Kidney capillary endothelial cell (primary cell): ENCODE measurements around the gene KCNK3.
"Not testable (repeated sequence)": the region's sequence is repeated elsewhere in the genome, so short reads cannot be mapped to it uniquely, and the experiment has no call there.

Experiments
- DNase-seq: peaks from one replicate; pipeline ENCODE4 v3.0.0-alpha.2; 2018; ENCODE audit warnings: low spot score

Gene KCNK3

DNA sequence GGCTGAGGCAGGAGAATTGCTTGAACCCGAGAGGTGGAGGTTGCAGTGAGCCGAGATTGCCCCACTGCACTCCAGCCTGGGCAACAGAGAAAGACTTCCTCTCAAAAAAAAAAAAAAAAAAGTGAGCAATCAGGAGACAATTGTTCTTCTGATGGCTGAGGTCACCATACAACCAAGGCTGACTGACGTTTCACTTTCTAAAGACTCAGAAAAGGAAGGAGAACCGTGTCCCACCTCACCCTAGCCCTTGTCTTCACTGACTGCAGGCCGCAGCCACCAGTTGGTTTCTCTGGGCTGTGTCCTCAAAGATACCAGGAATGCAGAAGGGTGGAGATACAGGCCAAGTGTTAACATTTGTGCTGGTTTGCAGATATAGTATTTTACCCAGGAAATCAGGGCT, 63.8 kb downstream of the KCNK3 start:
- peak; percentile 60 for DNase-seq

DNA sequence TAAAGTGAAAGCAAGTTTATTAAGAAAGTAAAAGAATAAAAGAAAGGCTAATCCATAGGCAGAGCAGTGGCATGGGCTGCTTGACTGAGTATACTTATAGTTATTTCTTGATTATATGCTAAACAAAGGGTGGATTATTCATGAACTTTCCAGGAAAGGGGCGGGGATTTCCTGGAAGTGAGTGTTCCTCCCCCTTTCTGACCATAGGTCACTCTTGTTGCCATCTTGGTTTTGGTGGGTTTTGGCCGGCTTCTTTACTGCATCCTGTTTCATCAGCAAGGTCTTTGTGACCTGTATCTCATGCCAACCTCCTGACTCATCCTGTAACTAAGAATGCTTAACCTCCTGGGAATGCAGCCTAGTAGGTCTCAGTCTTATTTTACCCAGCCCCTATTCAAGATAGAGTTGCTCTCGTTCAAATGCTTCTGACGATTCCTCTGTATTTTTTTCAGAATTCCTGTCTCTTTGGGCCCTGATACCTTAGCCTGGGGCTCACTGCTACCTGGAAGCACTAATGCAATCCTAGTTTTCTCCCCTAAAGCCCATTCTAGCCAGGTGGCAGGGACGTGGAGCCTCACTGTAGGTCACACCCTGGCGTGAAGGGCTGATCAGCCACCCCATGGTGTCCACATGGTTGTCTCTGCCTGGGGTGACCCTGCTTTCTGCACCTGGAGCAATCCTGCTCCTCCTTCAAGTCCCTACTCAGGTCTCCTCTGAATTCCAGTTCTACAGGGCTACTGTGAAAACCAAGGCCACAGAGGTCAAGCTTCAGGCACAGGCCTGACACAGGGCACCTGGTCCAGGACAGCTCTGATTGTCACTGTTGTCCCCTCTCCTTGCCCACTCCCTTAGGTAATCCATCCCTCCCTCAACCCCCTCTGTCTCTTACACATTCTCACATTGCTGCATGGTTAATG, 65.6 kb downstream of the KCNK3 start:
- DNase-seq, result peak; percentile 97

DNA sequence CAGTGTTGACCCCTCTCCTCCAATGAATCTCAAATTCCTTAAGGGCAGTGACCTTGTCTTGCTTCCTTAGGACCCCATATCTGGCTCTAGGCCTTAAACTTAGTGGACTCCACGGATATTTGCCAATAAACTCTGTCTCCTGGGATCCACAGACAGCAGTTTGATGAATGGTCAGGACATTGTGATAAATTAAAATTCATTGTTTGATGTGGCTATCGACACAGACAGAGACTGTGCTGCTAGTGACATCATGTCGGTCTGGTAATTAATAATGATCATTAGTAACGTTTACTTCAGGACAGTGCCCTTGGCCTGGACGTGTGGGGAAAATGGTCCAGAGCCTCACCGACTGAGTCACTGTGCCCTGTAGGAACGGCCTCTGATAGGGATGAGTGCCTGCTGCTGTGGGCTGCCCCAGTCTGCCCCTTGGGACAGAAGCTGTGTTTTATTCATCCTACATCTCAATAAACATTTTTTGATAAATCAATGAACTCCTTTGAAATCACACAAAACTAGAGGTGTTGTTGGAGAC, 66.3 kb downstream of the KCNK3 start:
- DNase-seq, result no peak

DNA sequence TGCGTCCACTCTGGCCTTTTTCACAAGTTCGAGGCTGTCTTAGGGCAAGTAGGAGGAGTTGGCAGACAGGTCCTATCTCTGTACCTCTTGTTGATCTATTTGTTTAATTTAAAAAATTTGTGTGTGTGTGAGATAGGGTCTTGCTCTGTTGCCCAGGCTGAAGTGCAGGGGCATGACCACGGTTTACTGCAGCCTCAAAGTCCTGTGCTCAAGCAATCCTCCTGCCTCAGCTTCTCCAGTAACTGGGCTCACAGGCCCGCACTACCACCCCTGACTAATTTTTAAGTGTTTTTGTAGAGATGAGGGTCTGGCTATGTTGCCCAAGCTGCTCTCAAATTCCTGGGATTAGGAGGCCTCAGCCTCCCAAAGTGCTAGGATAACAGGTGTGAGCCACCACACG, 67.3 kb downstream of the KCNK3 start:
- no peak for DNase-seq

DNA sequence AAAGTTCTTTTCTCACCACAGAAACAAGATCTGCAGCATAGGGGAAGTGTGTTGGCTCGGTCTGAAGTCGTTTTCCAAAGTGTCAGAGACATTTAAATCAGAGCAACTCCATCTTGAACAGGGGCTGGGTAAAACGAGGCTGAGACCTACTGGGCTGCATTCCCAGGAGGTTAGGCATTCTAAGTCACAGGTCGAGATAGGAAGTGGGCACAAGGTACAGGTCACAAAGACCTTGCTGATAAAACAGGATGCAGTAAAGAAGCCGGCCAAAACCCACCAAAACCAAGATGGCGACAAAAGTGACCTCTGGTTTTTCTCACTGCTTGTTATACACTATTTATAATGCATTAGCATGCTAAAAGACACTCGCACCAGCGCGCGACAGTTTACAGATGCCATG, 68.5 kb downstream of the KCNK3 start:
- not testable (repeated sequence) for DNase-seq

DNA sequence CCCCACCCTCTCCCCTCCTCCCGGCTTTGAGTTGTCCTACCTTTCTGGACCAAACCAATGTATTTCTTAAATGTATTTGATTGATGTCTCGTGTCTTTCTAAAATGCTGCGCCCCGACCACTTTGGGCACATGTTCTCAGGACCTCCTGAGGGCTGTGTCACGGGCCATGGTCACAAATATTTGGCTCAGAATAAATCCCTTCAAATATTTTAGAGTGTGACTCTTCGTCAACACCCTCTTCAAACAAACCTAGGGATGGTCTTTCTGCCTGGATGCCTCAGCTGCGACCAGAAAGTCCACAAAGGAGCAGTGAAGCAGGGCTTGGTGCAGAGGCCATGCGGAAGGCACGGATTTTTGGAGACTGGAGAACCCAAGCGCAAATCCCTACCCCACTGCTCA, 70.5 kb downstream of the KCNK3 start:
- DNase-seq, result no peak

DNA sequence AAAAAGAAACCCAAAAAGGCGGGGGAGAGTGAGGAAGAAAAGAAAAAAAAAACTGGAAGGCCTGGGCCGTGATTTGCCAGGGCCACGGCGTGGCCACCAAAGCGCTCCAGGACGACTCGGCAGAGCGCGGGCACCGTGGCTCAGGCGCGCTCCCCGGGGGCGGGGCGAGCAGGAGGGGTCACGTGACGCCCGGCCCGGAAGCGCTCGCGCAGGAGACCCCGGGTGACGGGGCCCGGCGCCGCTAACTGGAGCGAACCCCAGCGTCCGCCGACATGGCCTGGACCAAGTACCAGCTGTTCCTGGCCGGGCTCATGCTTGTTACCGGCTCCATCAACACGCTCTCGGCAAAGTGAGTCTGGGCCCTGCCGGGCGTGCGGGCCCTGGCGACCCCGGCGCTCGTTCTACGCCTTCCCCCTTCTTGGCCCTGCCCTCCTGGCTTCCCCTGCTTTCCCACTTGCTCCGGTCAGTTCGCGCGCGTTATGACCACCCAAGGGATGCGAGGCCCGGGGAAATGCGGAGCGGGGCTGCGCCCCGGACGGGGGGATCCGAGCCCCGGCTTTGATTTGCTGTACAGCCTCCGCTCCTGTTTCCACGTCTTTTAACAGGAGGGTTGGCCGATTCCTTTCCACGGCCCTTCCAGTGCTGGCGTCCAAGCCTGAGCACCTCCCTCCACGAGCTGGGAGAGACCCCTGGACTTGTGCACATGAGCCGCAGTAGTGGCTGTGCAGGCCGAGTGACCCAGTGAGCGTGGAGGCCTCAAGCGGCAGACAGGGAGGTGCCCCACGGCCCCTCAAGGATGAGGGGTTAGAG, 71.8 kb downstream of the KCNK3 start, which contains the start of gene SLC35F6:
Gene SLC35F6 (plus strand): TSS at position 207 of the 810 bp plus-strand sequence. CDS start 66 bp downstream, at position 273.
- DNase-seq, result peak; percentile 69

DNA sequence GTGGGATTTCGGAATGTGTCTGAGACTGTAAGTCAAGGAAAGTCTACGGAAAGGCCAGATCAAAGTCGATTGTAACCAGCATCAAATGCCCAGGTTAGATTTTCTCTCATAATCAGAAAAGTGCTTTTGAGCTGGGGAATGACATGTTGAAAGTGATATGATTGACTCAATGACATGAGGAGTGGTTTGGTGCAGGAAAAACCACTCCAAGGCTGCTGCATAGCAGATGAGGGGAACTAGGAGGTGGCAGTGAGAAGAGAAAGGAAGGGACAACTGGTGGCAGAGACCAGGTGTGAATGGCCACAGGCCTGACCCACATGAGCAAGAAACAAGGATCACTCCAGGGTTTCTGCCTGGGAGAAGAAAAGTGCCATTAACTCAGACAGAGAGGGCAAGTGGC, 72.4 kb downstream of the KCNK3 start:
- DNase-seq, result peak; percentile 11

DNA sequence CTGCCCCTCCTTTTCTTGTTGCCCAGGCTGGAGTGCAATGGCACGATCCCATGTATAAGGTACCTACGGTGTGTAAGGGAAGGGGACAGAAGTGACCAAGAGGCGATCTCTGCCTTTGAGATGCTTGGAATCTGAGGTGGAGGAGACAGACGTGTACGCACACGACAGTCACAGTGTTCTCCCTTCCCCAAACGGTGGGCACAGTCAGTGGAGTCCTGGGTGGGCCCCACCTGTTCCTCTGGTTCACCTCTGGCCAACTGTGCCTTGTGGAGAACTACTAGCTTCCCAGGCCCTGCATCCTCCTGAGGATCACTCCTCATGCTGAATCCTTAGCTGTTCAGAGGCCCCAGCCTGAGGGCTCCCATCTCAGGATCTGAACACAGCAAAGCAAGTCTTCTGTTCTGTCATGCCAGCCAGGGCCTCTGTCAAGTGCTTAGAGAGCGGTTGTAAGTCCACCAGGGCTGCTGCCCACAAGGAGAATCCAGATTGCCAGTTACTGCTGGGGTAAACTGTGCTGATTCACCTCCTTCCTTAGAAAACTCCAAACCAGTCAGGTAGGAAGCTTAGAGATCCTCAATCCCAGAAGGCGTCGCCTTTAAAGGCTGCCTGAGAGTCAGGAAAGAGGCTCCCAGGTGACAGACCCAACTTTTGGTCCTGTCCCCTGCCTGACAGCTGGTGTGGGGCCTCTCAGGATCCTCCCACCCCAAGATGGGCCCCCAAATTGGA, 73.1 kb downstream of the KCNK3 start:
- no peak for DNase-seq

DNA sequence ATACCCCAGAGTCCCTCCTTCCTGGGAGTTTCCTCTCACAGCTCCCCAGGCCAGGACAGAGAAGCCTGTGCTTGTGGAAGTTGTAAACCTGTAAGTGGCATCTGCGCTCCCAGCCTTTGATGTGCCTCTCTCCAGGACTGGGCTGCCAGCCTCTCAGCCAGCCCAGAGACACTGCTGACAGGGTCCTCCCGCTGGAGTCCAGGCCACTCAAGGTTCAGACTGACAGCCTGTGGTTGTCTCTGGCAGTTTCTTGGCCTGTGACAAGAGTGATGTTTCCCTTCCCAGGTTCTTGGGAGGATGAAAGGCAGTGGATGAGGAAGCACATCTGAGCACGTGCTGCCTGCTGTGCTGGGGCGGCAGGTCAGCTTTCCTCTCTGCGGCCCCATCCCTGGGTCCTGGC, 74.6 kb downstream of the KCNK3 start:
- DNase-seq, result no peak

DNA sequence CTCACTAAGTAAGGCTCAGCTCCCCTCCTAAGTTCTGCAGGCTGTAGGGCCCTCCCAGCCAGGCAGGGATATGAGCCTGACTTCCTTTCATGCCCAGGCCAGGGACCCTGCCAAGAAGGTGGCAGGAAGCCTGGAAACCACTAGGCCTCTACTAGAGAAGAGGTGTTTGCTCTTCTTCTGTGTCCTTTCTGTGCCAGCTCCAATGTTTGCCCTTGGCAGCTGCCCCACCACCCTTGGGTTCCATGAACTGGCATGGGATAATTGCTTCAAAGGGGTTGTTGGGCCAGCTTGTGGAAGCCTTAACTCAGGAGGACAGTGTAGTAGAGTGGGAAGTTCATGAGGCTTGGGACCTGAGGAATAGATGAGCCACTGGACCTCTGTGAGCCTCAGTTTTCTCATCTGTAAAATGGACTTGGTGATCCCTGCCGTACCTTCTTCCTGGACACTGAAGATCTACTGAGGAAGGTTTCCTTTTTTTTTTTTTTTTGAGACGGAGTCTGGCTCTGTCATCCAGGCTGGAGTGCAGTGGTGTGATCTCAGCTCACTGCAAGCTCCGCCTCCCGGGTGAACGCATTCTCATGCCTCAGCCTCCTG, 75.5 kb downstream of the KCNK3 start:
- no peak for DNase-seq

DNA sequence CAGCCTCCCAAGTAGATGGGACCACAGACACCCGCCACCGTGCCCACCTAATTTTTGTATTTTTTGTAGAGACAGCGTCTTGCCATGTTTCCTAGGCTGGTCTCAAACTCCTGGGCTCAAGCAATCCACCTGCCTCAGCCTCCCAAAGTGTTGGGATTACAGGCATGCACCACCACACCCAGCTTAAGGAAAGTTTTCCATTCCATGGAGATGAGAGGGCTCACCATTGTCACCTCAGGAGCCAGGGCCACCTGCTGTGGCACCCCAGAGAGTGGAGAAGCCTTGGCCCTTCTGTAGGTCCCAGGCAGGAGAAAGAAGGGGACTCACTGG, 76.2 kb downstream of the KCNK3 start:
- no peak for DNase-seq

DNA sequence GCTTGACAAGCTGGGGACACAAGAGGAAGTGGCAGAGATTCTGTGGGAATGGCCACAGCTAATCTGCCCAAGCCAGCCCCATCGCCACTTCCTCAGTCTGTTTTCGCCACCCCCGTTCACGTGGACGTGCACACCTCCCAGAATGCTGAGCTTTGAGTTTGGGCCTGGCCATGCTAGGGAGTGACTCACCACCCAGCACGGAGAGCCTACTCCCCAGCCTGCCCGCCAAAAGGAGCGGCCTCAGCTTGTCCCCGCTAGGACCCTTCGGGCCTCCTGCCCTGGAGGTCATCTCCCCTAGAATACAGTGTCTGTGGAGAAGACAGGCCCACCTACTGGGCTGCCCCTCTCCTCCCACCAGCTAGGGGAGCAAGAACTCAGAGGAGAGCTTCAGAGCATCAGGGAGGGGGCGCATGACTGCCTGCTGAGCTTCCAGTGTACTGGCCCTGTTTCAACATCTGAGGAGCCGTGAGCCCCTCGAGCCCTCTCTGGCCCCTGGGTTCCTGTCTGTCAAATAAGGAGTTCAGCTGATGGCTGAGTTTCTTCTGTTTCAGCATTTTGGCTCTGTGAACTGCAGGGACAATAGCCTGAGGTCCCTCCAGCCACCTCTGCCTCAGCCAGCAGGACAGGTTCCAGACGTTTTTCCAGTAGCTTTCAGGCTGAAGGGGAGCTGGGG, 76.7 kb downstream of the KCNK3 start:
- DNase-seq, result no peak

DNA sequence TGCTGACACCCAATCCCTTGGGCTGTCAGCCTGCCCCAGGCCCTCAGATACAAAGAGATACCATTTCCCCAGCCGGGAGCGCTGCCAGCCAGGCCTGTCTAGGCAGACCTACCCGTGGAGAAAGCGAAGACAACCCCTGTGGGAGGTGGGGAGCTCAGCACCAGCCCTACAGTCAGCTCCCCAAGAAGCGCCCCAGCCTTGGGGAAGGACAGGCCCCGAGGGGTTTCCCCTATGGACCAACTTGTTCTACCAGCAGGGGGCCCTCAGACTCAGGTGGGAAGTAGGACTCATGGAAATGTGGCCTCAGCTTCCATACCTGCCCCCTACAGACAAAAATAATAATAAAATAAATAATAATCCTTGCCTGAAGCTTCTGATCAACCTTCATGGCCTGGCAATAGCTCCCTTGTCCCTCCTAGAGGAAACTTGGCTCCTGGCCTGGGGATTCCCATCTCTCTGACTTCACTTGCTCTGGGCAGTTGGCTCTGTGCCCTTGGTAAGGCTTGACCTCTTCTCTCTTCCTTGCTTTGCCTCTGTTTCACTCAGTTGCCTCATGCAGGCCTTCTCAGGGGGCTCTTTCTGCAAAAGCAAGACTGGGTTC, 78.6 kb downstream of the KCNK3 start:
- DNase-seq, result no peak

DNA sequence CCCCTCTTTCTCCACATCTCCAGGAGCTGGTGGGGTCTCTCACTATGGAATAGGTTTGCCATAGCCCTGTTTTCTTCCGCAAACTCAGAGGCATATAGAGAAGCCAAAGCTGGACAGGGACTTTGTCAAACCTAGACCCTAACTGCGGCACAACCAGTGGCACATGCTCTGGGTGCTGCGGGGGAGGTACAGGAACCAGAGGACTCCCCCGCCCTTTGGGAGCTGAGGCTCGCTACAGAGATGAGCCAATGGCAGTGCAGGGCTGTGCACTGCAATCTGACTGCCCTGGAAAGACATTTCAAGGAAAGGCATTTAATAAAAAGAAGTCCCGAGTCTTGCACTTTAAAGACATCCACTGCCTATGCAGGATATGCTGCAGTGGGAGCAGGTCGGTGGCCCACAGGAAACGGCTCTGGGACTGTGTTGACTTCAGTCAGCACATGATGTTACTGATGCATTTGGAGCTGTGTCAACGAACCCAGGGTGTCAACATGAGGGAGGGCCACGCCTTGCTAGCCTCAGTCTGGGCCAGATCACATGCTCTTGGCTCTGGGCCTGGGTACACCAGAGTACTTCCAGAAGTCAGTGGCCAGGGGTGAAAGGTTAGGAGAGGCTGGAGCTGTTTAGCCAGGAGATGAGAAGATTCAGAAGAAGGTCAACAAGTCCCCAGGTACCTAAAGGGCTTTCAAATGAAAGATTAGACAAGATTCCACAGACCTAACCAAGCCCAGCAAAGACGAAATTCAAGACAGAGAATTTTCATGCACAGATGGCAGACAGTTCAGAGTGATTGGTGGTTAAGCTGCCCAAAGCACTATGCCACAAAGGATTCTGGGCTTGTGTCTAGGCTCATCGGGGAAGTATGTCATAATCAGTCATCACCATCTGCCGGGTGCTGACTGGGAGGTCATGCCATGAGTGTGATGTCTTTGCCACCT, 79.8 kb downstream of the KCNK3 start:
- no peak for DNase-seq

DNA sequence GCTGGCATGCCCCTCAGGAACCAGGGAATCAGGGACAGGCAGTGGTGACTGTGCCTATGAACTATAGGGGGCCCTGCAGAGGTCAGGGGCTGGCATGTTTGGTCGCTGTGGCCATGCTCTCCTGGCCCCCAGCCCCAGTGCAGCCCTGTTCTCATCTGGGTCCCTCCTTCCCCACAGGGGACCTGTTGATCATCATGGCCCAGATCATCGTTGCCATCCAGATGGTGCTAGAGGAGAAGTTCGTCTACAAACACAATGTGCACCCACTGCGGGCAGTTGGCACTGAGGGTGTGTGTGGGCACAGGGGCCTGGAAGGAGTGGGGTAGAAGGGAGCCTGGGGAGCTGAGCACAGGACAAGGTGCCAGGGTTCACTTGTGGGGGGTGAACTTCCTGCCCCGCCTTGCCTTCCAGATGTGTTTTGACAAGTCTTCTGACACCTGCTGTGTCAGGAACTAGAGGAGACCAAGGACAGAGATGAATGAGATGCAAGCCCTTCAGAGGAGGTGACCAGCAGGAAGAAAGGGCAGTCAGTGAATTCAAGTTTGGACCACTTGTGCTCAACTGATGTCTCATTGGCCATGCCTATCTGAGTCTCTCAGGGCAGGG, 83.8 kb downstream of the KCNK3 start:
- no peak for DNase-seq

DNA sequence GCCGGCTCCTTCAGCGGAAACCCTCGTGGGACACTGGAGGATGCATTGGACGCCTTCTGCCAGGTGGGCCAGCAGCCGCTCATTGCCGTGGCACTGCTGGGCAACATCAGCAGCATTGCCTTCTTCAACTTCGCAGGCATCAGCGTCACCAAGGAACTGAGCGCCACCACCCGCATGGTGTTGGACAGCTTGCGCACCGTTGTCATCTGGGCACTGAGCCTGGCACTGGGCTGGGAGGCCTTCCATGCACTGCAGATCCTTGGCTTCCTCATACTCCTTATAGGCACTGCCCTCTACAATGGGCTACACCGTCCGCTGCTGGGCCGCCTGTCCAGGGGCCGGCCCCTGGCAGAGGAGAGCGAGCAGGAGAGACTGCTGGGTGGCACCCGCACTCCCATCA, 85.6 kb downstream of the KCNK3 start:
- DNase-seq, result no peak

DNA sequence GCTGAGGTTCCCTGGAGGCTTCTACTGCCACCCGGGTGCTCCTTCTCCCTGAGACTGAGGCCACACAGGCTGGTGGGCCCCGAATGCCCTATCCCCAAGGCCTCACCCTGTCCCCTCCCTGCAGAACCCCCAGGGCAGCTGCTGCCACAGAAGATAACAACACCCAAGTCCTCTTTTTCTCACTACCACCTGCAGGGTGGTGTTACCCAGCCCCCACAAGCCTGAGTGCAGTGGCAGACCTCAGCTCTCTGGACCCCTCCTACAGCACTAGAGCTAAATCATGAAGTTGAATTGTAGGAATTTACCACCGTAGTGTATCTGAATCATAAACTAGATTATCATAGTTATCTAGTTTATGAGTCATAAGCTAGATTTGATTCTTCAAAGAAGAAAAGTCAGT, 86.0 kb downstream of the KCNK3 start:
- DNase-seq, result no peak

DNA sequence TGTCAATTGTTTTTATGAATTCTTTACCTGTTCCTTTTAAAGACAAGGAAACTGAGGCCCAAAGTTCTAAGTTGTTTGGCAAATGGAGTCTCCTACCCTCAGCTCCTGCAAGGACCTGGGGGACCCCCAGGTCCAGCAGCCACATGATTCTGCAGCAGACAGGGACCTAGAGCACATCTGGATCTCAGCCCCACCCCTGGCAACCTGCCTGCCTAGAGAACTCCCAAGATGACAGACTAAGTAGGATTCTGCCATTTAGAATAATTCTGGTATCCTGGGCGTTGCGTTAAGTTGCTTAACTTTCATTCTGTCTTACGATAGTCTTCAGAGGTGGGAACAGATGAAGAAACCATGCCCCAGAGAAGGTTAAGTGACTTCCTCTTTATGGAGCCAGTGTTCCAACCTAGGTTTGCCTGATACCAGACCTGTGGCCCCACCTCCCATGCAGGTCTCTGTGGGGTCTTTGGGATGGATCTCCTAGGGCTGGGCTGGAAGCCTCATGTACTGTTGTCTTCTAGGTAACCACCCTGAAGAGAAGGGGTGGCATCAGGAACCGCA, 87.8 kb downstream of the KCNK3 start:
- no peak for DNase-seq
